HepG2 (cell line): ENCODE results near the gene SH3D19. TPM values are rescaled to one million over a fixed set of nuclear protein-coding genes. Genes with fewer than 3 reads are reported as not detected.

Experiments used
- AHR ChIP-seq: IDR thresholded peaks from 2 replicates; pipeline ENCODE4 v1.6.1; 2018; ENCODE audit warnings: missing genetic modification reagents, missing compliant biosample characterization
- ASH2L ChIP-seq: fragments of 300-600, 200-600 bp; sonication (generic); IDR thresholded peaks from 2 replicates; pipeline ENCODE4 v1.7.0; 2017; ENCODE audit warnings: low read depth, mild to moderate bottlenecking, moderate library complexity, mixed read lengths, low read length; ENCODE audit not compliant: insufficient read length
- CHD4 ChIP-seq: fragments of 200-600 bp; sonication (generic); IDR thresholded peaks from 2 replicates; pipeline ENCODE4 v1.7.0; 2017; ENCODE audit warnings: mild to moderate bottlenecking, low read length, borderline replicate concordance
- MYC ChIP-seq: sonication (generic); formaldehyde crosslinking; IDR thresholded peaks from 2 replicates; pipeline ENCODE4 v1.9.0; 2021; ENCODE audit warnings: missing genetic modification reagents, borderline replicate concordance
- PHF21A ChIP-seq: sonication (generic); formaldehyde crosslinking; IDR thresholded peaks from 2 replicates; pipeline ENCODE4 v1.5.0; 2020; ENCODE audit warnings: mild to moderate bottlenecking, missing genetic modification reagents
- POLR2G ChIP-seq: fragments of 200-400 bp; formaldehyde crosslinking; IDR thresholded peaks from 2 replicates; pipeline ENCODE4 v1.6.1; 2018; ENCODE audit warnings: mild to moderate bottlenecking, low read depth, low read length, moderate library complexity
- RNF2 ChIP-seq: fragments of 450-650 bp; conservative IDR thresholded peaks from 2 replicates; pipeline ENCODE4 v1.6.1; 2016; ENCODE audit warnings: low read depth
- SALL2 ChIP-seq: sonication (generic); formaldehyde crosslinking; IDR thresholded peaks from 2 replicates; pipeline ENCODE4 v1.8.1; 2023; ENCODE audit warnings: mild to moderate bottlenecking, missing genetic modification reagents, inconsistent platforms
- SKI ChIP-seq: fragments of 450-650 bp; IDR thresholded peaks from one replicate; pipeline ENCODE4 v1.6.1; 2018; ENCODE audit warnings: mild to moderate bottlenecking; ENCODE audit not compliant: partially characterized antibody
- SKIL ChIP-seq: sonication (generic); formaldehyde crosslinking; IDR thresholded peaks from 2 replicates; pipeline ENCODE4 v1.8.0; 2022; ENCODE audit warnings: missing genetic modification reagents, mild to moderate bottlenecking, moderate library complexity, borderline replicate concordance
- SRSF4 ChIP-seq: fragments of 200-400 bp; formaldehyde crosslinking; IDR thresholded peaks from one replicate; pipeline ENCODE4 v1.6.1; 2018; ENCODE audit warnings: mild to moderate bottlenecking, low read depth, low read length, moderate library complexity; ENCODE audit not compliant: poor library complexity, severe bottlenecking
- ZBTB26 ChIP-seq: IDR thresholded peaks from 2 replicates; pipeline ENCODE4 v1.6.1; 2016; ENCODE audit warnings: missing compliant biosample characterization, missing genetic modification reagents, borderline replicate concordance
- ZNF296 ChIP-seq: sonication (generic); formaldehyde crosslinking; conservative IDR thresholded peaks from 2 replicates; pipeline ENCODE4 v1.5.0; 2020; ENCODE audit warnings: mild to moderate bottlenecking, missing genetic modification reagents
- ZNF780A ChIP-seq: sonication (generic); formaldehyde crosslinking; IDR thresholded peaks from 2 replicates; pipeline ENCODE4 v1.8.0; 2022; ENCODE audit warnings: mild to moderate bottlenecking, missing genetic modification reagents, moderate library complexity
- ZNF790 ChIP-seq: sonication (generic); formaldehyde crosslinking; IDR thresholded peaks from 2 replicates; pipeline ENCODE4 v1.8.0; 2022; ENCODE audit warnings: missing genetic modification reagents, mild to moderate bottlenecking, borderline replicate concordance
- ZNF792 ChIP-seq: IDR thresholded peaks from 2 replicates; pipeline ENCODE4 v1.6.1; 2016
- polyA plus RNA-seq, 8 experiments: library from polyadenylated mRNA; depleted of rRNA in 3 of 8; stranded (reverse) in 7 of 8; unstranded in 1 of 8; fragments of >200 nt; fragmentation: Illumina TruSeq in 4 of 8; extraction: Trizol in 4 of 8; gene quantifications; 2 replicates each; pipeline versions ENCODE4 v1.2.1 to v1.2.3, GENCODE V29; 2011 to 2016; ENCODE audit warnings: low read depth in 4 of 8, missing spikeins in 1 of 8, mixed read lengths in 1 of 8; ENCODE audit not compliant: insufficient read depth in 1 of 8
- total RNA-seq, 5 experiments: library from RNA; depleted of rRNA; stranded (reverse); fragments of >200 nt; fragmentation: Illumina TruSeq; extraction: Trizol; gene quantifications; 2 replicates each; pipeline ENCODE4 v1.2.3, GENCODE V29; 2016; ENCODE audit warnings: low read depth in 1 of 5
- TF ChIP-seq, protein P1 (sequence below): sonication (generic); formaldehyde crosslinking; IDR thresholded peaks from 2 replicates; pipeline ENCODE4 v1.5.1; 2020; ENCODE audit warnings: mild to moderate bottlenecking, missing genetic modification reagents, moderate library complexity
- TF ChIP-seq, protein P2 (sequence below): IDR thresholded peaks from 2 replicates; pipeline ENCODE4 v1.6.1; 2012; ENCODE audit warnings: inconsistent platforms
- TF ChIP-seq, protein P3 (sequence below): sonication (generic); formaldehyde crosslinking; IDR thresholded peaks from 2 replicates; pipeline ENCODE4 v1.4.0; 2020; ENCODE audit warnings: missing genetic modification reagents, borderline replicate concordance

SH3D19 gene
- total and polyA plus RNA-seq, 2 of the 13 experiments (the other 11 are each of a cell fraction or from before 2014, with no cell fraction given) = 31.2 to 38.0 TPM

DNA sequence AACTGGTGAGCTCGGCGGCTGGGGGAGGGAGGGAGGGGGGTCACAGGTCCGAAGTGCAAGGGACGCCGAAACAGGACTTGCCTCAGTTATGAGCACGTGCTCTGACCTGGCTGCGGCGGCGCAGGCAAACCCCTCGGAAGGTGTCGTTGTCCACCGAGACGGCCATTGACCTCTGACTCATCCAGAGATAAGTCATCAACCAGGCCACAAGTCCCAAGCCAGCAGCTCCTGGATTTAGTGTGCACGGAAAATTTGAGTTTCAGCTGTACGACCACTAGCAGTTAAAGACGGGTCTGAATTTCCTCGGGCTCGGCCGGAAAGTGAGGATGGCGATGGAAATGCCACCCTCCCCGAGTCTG is 674 bp downstream of the SH3D19 start (continued):
- TF ChIP-seq, protein P1, sequence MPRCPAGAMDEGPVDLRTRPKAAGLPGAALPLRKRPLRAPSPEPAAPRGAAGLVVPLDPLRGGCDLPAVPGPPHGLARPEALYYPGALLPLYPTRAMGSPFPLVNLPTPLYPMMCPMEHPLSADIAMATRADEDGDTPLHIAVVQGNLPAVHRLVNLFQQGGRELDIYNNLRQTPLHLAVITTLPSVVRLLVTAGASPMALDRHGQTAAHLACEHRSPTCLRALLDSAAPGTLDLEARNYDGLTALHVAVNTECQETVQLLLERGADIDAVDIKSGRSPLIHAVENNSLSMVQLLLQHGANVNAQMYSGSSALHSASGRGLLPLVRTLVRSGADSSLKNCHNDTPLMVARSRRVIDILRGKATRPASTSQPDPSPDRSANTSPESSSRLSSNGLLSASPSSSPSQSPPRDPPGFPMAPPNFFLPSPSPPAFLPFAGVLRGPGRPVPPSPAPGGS (CRISPR knock-in tag) = no peak
- TF ChIP-seq CHD4 (no peak), MYC (CRISPR knock-in tag) (peak; percentile 99), ZNF296 (CRISPR knock-in tag) (no peak), PHF21A (CRISPR knock-in tag) (peak; percentile 40; the same call in 1 of the 2 replicates), ZNF780A (CRISPR knock-in tag) (no peak), ZNF790 (0 out of 2 replicates have a peak, but pooled peaks have one; percentile 10), ZBTB26 (CRISPR knock-in tag) (peak; percentile 87), SKIL (CRISPR knock-in tag) (peak; percentile 92), SALL2 (CRISPR knock-in tag) (peak; percentile 85; the same call in 1 of the 2 replicates), ZNF792 (CRISPR knock-in tag) (peak; percentile 73; the same call in 1 of the 2 replicates), POLR2G (peak; percentile 66), SRSF4 (no peak), RNF2 (no peak), ASH2L (peak; percentile 7), SKI (peak; percentile 51), AHR (CRISPR knock-in tag) (no peak)
- TF ChIP-seq, protein P2, sequence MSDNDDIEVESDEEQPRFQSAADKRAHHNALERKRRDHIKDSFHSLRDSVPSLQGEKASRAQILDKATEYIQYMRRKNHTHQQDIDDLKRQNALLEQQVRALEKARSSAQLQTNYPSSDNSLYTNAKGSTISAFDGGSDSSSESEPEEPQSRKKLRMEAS = peak; percentile 99
- TF ChIP-seq, protein P3, sequence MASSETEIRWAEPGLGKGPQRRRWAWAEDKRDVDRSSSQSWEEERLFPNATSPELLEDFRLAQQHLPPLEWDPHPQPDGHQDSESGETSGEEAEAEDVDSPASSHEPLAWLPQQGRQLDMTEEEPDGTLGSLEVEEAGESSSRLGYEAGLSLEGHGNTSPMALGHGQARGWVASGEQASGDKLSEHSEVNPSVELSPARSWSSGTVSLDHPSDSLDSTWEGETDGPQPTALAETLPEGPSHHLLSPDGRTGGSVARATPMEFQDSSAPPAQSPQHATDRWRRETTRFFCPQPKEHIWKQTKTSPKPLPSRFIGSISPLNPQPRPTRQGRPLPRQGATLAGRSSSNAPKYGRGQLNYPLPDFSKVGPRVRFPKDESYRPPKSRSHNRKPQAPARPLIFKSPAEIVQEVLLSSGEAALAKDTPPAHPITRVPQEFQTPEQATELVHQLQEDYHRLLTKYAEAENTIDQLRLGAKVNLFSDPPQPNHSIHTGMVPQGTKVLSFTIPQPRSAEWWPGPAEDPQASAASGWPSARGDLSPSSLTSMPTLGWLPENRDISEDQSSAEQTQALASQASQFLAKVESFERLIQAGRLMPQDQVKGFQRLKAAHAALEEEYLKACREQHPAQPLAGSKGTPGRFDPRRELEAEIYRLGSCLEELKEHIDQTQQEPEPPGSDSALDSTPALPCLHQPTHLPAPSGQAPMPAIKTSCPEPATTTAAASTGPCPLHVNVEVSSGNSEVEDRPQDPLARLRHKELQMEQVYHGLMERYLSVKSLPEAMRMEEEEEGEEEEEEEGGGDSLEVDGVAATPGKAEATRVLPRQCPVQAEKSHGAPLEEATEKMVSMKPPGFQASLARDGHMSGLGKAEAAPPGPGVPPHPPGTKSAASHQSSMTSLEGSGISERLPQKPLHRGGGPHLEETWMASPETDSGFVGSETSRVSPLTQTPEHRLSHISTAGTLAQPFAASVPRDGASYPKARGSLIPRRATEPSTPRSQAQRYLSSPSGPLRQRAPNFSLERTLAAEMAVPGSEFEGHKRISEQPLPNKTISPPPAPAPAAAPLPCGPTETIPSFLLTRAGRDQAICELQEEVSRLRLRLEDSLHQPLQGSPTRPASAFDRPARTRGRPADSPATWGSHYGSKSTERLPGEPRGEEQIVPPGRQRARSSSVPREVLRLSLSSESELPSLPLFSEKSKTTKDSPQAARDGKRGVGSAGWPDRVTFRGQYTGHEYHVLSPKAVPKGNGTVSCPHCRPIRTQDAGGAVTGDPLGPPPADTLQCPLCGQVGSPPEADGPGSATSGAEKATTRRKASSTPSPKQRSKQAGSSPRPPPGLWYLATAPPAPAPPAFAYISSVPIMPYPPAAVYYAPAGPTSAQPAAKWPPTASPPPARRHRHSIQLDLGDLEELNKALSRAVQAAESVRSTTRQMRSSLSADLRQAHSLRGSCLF (CRISPR knock-in tag) = no peak; the same call in 1 of the 2 replicates
